SW480 (cell line): ENCODE results near the gene DNAJC6.
A peak's percentile ranks its signal among the peaks of the same experiment; 100 is the strongest.

Experiments
- DNase-seq: peaks from one replicate; pipeline ENCODE4 v3.0.0-alpha.2; 2016; ENCODE audit warnings: low spot score

Gene DNAJC6

GRCh38 chr1:65292861-65293593 is 16.3 kb upstream of the DNAJC6 start:
- no peak for DNase-seq

DNA sequence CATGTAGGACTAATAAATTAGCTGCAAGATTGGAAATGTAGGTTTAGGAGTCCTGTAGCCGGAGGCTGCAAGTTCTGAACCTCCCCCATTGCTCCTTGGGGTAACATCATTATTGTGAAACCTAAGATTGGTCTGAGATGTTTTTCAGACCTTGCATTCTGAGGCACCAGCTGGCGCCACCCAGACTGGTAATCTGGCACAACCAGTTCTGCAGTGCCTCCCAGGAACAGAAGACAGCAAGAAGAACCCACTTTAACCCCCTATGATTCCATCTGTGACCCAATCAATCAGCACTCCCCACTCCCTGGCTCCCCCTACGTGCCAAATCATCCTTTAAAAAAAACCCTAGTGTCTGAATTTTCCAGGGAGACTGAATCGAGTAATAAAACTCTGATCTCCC is 11.6 kb upstream of the DNAJC6 start:
- no peak for DNase-seq

GRCh38 chr1:65299328-65299727 is 10.0 kb upstream of the DNAJC6 start:
- DNase-seq: no peak

GRCh38 chr1:65308781-65309303 is 501 bp upstream of the DNAJC6 start:
- DNase-seq: no peak

DNA sequence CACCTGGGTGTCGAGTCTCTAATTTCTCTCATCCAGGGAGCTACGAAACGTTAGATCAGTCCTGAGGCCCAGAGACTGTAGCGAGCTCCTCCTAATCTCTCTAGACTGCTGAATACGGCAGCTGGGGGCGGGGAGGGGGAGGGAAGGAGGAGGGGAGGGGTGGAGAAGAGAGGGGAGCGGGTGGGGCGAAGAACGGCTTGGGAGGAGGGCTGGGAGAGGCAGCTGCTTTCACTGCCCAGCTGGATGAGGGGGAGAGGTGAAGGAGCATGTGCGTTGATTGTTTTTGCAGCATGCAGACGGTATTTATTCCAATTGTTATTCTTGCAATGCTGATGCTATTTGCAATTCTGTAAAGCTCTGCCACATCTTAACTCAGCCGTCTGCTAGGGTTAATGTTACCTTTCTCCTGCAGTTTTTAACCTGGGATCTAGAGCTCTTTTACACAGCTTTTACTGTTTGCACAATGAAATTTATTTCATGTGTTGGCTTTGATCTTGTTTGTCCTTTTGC is 790 bp downstream of the DNAJC6 start:
- DNase-seq: no peak

- DNase-seq: no peak
These were observed 2.4 kb downstream of the DNAJC6 start for GRCh38 chr1:65311760-65312159.

DNA sequence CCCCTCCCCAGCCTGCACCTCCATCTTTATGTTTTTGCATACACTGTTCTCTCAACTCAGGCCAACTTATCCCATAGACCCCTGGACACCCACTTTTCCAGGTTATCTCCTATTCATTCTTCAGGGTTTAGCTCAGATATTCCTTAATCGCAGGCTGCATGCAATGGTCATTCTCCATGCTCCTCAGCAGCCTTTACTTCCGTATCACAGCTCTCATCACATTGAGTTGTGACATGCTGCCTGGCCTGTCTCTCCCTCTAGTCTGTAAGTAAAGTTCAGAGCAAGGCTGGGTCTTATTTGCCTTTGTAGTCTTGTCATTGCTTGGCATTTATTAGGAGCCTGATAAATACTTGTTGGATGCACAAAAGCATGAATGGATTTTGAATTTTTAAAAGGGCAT is 6.9 kb downstream of the DNAJC6 start:
- DNase-seq: no peak

DNA sequence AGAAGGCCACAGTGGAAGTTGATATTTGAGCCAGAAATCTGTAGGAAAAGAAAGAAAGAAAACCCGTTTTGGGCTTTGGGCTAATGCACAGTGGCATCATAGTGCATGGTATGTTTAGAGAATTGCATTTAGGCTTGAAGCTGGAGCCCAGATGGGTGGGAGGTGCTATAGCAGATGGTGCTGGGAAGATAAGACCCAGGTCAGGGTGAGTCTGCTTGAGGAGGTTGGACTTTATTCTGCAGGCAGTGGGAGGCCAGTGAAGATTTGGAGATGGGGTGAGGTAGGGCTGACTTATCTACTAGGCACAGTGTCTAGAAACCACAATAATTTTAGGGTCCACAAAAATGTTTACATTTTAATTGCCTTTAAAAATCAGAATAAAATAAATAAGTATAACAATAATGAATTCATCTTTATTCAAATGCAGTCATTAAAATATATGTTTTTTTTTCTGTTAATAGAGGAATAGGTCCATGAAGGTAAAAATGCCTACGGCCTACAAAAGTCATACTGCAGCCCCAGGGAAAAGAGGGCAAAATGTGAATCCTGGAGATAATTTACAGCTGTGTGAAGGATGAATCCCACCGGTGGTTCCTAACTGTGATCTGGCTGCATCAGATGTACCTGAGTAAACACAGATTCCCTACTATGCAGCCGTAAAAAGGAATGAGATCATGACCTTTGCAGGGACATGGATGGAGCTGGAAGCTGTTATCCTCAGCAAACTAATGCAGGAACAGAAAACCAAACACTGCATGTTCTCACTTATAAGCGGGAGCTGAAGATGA is 8.7 kb downstream of the DNAJC6 start:
- no peak for DNase-seq

GRCh38 chr1:65319141-65319540 is 9.8 kb downstream of the DNAJC6 start:
- DNase-seq: no peak

GRCh38 chr1:65319754-65320153 is 10.4 kb downstream of the DNAJC6 start:
- DNase-seq: no peak

- no peak for DNase-seq
These were observed 12.5 kb downstream of the DNAJC6 start for GRCh38 chr1:65321879-65322278.

DNA sequence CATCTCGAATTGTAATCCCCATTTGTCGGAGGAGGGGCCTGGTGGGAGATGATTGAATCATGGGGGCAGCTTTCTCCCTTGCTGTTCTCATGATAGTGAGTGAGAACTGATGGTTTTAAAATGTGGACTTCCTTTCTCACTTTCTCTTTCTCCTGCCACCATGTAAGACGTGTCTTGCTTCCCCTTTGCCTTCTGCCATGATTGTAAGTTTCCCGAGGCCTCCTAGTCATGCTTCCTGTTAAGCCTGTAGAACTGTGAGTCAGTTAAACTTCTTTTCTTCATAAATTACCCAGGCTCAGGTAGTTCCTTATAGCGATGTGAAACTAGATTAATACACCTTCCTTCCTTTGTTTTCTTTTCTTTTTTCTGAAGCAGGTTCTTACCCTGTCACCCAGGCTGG is 13.9 kb downstream of the DNAJC6 start:
- no peak for DNase-seq

DNA sequence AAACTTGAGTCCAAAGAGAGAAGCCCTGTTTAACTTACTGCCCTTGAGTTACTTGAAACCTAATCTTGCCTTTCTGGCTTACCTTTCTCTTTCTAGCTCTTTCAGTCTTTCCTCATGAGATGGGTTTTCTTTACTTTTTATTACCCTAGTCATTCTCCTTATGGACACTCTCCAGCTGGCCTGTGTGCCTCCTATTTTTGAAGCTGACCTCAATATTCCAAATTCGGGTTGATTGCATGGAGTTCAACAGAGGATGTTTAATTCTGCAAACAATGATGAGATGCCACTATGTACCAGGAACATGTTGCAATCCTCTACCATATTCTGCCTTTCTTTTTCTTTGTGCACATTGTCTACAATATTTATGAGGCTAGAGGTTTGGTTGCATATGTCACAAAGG is 20.7 kb downstream of the DNAJC6 start:
- no peak for DNase-seq

GRCh38 chr1:65330822-65331221 is 21.5 kb downstream of the DNAJC6 start:
- DNase-seq: no peak

GRCh38 chr1:65332821-65333220 is 23.5 kb downstream of the DNAJC6 start:
- DNase-seq: no peak

GRCh38 chr1:65334081-65334480 is 24.7 kb downstream of the DNAJC6 start:
- no peak for DNase-seq

- peak; percentile 29 for DNase-seq
These were observed 30.6 kb downstream of the DNAJC6 start for GRCh38 chr1:65339866-65340468.

- DNase-seq: no peak
These were observed 32.0 kb downstream of the DNAJC6 start for GRCh38 chr1:65341381-65341780.

- no peak for DNase-seq
These were observed 33.9 kb downstream of the DNAJC6 start for GRCh38 chr1:65343286-65343685.

GRCh38 chr1:65344171-65344814 is 35.0 kb downstream of the DNAJC6 start:
- no peak for DNase-seq

- no peak for DNase-seq
These were observed 36.8 kb downstream of the DNAJC6 start for GRCh38 chr1:65346190-65346589.

DNA sequence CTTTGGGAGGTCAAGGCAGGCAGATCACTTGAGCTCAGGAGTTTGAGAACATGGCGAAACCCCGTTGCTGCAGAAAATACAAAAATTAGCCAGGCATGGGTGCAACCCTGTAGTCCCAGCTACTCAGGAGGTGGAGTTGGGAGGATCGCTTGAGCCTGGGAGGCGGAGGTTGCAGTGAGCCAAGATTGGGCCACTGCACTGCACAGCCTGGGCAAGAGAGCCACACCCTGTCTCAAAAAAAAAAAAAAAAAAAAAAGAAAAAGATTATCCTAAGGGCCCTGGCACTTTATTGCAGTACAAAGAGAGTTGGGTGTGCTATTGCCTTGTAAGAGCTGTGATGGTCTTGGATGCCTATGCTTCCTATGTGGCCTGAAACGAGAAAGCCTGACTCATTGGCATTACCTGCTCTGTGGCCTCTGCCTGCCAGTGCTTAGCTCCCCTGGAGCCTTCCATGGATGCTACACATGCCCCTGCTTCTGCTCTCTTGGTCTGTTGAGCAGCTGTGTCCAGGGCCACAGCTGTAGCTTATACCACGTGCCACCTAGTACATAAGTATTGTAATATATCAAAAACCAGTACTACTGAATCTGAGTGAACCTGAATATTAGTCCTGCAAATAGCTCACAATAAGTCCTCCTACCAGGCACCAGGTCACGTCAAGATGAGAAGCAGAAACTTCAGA is 45.8 kb downstream of the DNAJC6 start:
- no peak for DNase-seq
